LHCN-M2 (cell line): ENCODE measurements around the gene ACSL5. TPM values are rescaled to one million over a fixed set of nuclear protein-coding genes. Genes with fewer than 3 reads are reported as not detected.
"Not testable (repeated sequence)": the region's sequence is repeated elsewhere in the genome, so short reads cannot be mapped to it uniquely, and the experiment has no call there.

Experiments
- DNase-seq: peaks from one replicate; pipeline ENCODE4 v3.0.0-alpha.2; 2012; ENCODE audit warnings: low read depth
- total RNA-seq: library from RNA; depleted of rRNA; stranded (reverse); fragments of >200 nt; gene quantifications from 2 replicates; pipeline ENCODE4 v1.2.3, GENCODE V29; 2014

The ACSL5 gene
- total RNA-seq, 1 experiment from 2014 or later: 0.29 TPM

DNA sequence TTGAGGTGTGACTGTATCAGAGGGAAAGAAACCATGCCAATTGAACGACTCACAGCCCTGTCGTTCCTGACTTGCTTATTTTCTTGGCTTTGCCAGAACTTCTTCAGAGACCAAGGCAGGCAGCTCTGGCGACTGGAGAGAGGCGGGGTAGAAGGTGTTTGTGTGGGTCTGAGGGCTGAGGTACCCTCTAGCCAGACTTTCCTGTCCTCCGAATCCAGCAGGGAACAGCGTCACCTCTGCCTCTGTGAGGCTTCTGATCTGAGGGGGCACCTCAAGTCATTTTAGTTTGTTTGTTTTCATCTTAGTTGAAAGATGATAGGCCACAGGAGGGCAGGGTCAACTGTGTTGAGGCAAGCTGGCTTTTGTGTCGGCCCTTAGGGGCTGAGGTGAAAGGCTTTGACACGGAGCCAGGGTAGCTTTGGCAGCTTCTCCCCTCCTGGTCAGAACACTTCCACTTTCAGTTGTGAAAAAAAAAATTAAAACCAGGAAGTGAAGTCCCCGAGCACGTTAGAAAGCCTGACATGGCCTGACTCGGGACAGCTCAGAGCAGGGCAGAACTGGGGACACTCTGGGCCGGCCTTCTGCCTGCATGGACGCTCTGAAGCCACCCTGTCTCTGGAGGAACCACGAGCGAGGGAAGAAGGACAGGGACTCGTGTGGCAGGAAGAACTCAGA, 1.9 kb downstream of the ACSL5 start:
- peak; percentile 11 for DNase-seq

GRCh38 chr10:112376396-112376790, 2.5 kb downstream of the ACSL5 start:
- DNase-seq: no peak

GRCh38 chr10:112377116-112377515, 3.2 kb downstream of the ACSL5 start:
- not testable (repeated sequence) for DNase-seq

GRCh38 chr10:112379635-112380296, 5.8 kb downstream of the ACSL5 start:
- DNase-seq: peak; percentile 33

DNA sequence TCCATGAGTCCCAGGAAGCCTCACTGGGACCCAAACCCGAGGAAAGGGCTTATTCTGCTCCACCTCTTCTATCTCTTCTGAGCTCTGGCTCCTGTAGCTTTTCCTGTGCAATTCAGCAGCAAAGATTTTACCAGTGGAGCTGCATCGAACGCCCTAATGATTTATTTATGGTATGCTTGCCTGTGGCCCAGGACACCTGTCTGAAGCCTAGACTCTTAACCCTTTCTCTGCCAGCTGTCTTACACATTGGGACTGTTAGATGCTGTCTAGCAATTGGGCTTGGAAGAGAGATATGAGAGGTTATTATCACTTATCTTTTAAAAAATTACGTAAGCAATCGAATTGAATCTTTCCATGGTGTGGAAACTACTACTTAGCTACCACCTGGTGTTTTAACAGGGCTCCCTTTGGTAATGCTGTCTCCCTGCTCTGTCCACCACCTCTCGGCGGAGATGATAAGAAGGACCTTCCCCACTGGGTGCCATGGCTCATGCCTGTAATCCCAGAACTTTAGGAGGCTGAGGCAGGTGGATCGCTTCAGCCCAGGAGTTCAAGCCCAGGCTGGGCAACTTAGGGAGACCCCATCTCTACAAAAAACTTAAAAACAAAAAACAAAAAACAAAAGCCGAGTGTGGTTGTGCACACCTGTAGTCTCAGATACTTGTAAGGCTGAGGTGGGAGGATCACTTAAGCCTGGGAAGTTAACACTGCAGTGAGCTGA, 8.8 kb downstream of the ACSL5 start:
- DNase-seq: no peak

DNA sequence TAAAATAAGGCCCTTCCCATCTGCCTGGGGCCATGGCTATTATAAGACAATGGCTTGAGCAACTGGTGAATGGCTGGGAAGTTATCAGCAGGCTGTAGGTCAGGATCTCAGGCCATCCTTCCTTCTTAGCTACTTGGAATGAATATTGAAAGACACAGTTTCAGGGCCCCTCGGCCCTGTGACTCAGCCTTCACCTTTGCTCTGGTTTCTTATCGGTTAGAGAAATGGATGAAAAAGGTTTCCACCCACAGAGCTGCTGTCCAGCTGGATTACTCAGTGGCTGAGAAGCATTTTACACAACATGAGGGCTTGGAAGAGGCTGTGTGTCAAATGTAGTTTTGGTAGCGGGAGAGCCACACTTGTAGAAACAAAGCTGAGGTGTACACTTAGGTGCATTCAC, 9.4 kb downstream of the ACSL5 start:
- DNase-seq: peak; percentile 40

GRCh38 chr10:112384141-112384540, 10.2 kb downstream of the ACSL5 start:
- no peak for DNase-seq

DNA sequence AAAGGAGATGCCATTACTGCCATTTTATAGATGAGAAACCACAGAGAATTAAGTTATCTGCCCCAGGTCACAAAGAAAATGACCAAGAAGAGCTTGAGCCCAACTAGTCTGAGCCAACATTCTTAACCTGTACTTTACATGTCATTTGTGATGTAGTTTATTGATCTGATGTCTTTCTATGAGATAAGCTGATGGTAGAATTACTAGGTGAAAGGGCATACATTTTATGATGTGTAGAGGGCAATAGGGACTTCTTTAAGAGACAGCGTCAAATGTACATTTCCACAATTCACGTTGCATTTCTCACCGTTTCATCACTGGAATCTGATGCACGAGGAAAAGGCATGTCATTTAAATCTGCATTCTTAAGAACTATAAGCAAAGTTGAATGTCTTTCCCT, 11.3 kb downstream of the ACSL5 start:
- no peak for DNase-seq

- not testable (repeated sequence) for DNase-seq
These were observed 14.1 kb downstream of the ACSL5 start for GRCh38 chr10:112388056-112388455.

- no peak for DNase-seq
These were observed 14.6 kb downstream of the ACSL5 start for GRCh38 chr10:112388548-112388947.

DNA sequence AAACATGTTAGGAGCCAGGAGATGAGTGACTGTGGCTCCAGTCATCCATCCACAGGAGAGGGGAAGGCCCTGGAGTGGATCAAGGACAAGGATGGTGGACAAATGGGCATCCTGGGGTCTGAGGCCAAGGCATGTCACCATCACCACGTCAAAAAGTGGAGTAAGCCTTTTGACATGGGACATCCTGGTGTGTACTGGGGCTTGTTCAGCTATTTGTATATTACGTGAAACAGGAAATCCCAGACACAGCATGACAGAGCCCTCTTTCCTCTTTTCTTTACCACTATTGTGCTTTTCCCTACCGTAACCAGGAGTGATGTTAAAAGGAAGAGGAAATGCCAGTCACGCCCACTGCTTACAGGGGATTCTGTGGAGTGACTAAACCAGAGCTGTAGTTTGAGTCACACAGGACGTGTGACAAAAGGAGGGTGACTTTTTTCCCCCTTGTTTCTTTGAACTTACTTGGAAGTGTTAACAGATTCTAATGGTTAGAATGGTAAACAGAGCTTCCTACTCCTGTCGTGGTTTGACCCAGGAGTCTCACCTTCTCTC, 15.4 kb downstream of the ACSL5 start:
- DNase-seq: peak; percentile 43

GRCh38 chr10:112390125-112390703, 16.3 kb downstream of the ACSL5 start:
- DNase-seq: no peak

- no peak for DNase-seq
These were observed 19.4 kb downstream of the ACSL5 start for GRCh38 chr10:112393341-112393740.

DNA sequence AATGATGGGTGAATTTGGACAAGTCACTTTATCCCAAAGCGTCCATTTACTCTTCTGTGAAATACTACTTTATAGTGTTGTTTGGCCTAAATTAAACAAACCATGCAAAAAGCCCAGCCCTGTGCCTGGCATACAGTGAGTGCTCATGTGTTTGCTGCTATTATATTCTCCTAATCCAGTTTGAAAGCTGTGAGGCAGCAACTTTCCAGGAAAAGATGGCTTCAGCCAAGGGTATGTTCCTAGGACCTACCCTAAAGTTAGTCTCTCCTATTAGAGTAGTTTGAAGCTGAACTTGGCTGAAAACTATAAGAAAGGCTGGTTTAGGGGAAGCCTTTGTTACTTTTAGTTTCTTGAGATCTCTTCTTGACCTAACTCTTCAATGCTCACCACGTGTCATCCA, 19.9 kb downstream of the ACSL5 start:
- DNase-seq: no peak

DNA sequence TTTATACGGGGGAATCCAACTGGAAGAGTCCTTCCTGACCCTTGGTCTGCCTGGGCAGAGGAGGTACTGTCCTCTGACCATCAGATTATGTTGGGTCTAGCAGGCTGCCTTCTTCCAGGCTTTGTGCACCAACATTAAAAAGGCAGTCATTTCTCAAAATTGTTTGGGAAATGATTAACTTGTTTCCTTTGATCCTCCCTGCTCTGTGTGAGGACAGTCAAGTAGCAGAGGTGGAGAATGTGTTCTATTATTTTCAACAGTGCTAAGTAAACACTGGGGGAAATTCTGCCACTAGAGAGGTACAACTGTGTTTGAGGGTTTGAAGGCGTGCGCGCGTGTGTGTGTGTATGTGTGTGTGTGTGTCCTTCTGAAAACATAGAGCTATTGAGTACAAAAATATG, 20.6 kb downstream of the ACSL5 start:
- DNase-seq: no peak

DNA sequence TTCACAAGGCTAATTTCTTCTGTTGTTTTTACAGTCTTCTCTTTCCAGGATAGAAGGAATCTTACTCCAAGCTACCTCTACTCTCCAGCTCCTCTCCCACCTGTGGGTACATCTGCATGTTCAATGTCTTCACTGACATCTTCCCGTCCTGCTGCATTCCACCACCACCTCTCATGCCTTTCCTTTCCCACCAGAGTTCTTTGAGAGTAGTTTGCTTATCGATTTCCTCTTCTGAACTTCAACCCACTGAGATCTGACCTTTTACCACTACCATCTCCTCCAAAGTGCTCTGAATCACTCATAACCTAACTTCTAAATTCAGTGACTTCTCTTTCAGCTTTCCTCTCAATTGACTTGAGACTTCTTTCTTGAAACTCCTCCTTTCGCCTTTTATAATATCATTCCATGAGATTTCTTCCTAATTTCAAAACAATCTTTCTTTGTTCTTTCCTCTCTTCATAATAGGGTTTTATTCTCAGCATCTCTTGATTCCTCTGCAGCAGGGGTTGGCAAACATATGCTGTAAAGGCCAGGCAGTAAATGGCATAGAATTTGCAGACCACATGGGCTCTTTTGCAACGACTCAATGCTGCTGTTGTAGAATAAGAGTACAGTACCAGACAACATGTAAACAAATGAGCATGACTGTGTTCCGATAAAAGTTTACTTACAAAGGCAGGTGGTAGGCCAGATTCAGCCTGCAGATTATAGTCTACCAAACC, 22.1 kb downstream of the ACSL5 start:
- DNase-seq: no peak

DNA sequence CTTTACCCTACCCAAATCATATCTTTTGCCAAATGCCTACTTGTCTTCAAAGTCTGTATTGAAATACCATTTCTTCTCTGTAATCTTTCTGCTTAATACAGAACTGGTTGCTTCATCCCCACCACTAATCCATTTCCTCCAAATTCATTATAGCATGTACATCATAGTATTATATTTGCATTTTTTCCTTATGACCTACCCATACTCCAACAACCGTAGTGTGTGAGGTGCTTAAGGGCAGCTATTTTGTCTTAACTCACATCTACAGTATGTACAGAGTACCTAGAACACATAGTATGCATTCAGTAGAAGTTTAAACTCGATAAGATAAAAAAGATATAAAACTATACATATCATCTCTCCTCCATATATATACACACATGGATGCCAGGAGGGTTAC, 23.7 kb downstream of the ACSL5 start:
- DNase-seq: no peak

- DNase-seq: no peak
These were observed 29.0 kb downstream of the ACSL5 start for GRCh38 chr10:112402917-112403316.

DNA sequence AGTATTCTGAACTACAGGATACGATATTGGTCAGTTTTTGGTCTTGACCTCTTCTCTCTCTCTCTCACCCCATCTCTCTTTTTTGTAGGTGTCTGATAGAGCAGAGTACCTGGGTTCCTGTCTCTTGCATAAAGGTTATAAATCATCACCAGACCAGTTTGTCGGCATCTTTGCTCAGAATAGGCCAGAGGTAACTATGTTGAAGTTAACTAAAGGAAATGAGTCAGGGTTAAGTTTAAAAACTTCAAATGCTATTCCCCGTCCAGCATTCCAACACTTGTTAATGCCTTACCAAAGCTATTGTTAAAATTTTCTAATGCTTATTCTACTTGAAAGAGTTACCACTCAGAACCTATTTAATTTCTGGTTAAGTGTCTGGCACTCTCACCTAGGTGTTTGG, 30.7 kb downstream of the ACSL5 start:
- DNase-seq: no peak

DNA sequence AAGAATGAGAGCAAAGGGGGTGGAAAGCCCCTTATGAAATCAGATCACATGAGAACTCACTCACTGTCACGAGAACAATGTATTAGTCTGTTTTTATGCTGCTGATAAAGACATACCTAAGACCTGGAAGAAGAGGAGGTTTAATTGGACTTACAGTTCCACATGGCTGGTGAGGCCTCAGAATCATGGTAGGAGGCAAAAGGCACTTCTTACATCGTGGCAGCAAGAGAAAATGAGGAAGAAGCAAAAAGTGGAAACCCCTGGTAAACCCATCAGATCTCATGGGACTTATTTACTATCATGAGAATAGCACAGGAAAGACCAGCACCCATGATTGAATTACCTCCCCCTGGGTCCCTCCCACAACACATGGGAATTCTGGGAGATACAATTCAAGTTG, 32.9 kb downstream of the ACSL5 start:
- not testable (repeated sequence) for DNase-seq

- no peak for DNase-seq
These were observed 33.8 kb downstream of the ACSL5 start for GRCh38 chr10:112407696-112408095.
